SHP77 (cell line): Measurements from ENCODE around the gene PMPCA.
"Not testable (repeated sequence)": the region's sequence is repeated elsewhere in the genome, so short reads cannot be mapped to it uniquely, and the experiment has no call there.

Experiments
- DNase-seq, 2 experiments: peaks; one replicate each; lab custom pipeline; 2025; lab: John Stamatoyannopoulos, UW

The PMPCA gene

GRCh38 chr9:136394312-136395019 lies 16.0 kb upstream of the PMPCA start:
- no peak for DNase-seq

- DNase-seq: no peak
Observed at GRCh38 chr9:136395020-136395340, 15.5 kb upstream of the PMPCA start.

GRCh38 chr9:136395345-136396218 lies 14.9 kb upstream of the PMPCA start:
- DNase-seq: no peak

DNA sequence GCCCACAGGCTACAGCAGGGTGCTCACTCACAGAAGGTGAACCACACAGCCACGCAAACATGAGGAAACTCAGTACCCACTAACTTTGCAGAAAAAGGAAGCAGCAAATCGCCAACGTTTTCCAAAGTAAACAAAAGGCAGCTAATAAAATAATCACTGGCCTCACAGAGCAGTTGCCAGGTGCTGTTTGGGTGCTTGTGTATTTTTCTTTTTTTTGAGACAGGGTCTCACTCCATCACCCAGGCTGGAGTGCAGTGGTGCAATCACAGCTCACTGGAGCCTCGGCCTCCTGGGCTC lies 14.3 kb upstream of the PMPCA start:
- no peak for DNase-seq

GRCh38 chr9:136397643-136398042 lies 12.8 kb upstream of the PMPCA start:
- DNase-seq: no peak

DNA sequence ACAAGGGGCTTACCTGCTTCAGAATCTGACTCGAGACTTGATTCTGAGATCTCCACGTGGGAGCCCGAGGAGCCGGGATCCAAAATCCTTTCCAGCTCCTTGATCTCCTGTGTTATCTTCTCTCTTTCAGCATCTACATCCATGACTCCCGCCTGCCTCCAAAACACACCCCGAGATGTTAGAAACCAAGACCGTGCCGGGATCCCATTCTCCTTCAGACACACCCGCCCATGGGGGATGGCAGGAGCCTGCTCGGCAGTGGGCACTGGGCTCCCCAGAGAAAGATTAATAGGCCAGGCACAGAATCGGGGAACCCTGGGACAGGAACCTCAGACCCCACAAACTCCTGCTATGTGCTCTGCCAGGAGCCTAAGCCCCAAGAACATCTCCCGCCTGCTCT lies 12.2 kb upstream of the PMPCA start:
- no peak for DNase-seq

DNA sequence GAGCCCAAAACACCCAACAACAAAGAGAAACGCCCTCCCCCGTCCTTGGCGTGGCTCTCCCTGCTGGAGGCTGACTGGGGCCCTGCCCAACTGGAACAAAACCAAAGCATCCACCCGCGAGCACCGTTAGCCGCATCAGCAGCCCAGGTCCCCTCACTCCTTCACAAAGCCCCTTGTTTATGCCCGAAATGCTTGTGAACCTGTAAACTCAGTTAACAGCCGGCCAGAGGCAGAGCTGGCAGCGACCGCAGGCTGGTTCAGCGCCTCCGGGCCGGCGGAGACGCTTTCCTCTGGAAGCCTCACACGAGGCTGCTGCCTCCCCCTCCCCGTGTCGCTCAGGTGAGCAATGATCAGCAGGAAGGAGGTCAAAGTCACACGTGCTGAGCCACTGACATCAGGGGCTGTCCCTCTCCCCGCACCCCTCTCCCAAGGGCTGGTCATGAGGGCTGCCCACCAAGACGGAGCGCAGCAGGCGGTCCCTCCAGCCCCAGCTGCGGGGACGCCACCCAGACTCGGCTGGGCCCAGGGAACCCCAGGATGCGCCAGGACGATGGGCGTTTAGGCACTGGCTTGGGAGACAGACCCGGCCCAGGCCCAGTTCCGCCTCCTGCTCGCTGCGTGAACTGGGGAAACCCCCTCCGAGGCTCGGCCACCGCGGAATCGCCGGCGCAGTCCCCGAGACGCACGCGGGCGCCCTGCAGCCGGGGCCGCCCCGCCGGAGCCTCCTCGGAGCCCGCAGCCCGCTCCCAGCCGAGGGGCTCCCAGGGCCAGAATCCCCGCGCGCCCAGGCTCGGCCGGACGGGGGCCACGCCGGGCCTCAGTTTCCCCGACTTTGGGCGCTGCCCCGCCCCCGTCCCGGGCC lies 11.1 kb upstream of the PMPCA start:
- DNase-seq: peak in 1 of 2 experiments; percentile 5

- DNase-seq: peak; percentile 78 to 80
Observed at GRCh38 chr9:136400038-136400834, 10.2 kb upstream of the PMPCA start, which contains the start of gene SNAPC4. SNAPC4 (minus strand) TSS chr9:136400170; CDS start chr9:136398428, 1,742 bp downstream.

DNA sequence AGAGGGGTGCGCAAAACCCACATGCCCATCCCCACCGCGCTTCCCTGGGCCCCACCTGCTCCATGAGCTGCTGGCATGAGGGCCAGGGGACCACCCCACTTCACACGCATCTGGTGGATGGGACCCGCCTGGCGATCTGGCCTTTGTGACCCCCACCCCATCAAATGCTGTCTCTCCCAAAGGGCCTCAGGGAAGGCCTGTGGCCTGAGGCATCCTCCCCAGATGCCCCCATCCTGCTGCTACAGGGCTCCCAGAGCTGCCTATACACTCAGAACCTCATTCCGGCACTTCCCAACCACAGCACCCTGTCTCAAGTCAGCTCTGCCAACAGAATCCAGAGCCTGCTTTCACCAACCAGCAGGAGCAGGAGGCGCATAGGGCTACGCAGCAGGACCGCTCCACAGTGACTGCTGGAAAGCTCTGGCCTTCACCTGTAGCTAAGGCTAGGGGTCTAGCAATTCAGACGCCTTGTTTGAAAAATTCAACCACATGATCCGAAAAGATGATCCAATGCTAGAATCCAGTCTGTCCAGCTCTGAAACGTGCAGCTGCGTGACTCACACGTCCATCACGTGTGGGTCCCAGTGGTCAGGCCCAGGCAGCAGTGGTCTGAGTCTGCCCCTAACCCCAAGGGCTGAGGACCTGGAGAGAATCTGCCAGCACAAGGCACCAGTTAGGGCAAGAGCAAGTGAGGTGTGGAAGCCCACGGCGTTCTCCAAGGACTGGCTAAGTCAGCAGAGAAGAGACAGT lies 9.1 kb upstream of the PMPCA start:
- DNase-seq: no peak

DNA sequence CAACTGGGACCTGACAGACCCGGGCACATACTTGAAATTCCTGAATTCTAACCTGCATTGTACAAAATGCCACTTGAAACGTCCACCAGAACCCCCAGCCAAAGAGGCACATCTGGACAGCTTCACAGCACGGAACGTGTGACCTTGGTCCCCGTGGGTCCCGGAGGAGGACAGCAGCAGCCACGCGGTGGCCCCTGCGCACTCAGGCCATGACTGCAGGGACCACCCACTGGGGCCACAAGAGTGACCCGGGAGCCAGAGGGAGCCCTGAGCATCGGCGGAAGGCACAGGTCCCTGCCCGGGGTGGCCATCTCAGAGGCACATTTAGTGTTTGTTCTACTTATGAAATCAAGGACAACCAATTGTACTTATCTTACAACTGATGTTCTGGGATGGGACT lies 8.4 kb upstream of the PMPCA start:
- DNase-seq: no peak

DNA sequence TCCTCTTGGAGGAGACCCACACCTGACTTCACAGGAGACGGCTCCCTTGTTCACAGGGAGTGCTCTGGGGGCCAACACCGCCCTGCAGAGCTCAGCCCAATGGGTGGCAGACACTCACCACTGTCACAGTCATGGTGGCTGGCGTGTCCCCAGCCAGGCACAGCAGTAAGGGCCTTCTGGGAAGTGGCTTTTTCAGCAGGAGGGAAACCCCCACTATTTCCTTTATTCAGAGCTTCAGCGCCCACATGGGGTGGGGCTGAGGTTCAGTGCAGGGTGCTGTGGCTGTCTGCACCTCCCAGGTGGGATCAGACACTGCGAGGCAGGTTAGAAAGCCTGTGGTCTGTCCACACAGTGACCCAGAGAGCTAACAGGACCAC lies 6.9 kb upstream of the PMPCA start:
- DNase-seq: no peak

DNA sequence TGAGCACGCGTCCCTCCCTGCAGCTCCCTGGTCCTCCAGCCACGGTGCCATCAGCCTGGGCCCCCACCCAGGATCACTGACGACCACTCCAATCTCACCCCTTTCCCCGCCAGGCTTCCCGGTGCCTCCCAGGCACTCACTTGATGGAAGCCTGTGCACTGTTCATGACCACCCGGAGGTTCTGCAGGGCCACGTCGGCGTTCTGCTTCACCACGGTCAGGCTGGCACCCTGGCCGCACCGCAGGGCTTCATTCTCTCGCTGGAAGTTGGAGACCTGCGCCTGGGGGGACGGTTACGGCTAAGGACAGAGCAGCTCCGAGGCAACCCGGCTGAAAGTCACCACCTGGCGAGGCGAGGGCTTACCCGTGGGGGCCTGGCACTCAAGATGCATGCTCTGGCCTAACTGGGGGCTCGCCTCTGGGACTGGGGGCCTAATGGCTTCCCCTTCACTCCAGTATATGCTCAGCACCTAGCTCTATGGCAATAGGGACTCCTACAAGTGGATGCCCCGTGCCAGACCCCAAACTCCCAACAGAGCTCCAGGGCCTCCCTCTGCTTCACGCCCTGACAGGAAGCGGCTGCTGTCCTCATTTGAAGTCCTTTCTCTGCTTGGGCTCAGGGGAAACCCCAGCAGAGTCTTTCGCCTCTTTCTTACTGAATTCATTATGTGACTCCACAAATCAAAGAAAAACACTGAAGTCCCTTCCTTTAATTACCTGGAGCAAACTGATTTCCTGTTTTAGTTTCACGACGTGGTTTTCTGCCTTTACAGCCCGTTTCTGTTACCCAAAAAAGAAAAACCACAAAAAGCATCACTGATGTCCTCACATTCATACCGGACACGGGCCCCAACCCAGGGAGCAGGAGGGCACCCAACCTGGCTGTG lies 6.3 kb upstream of the PMPCA start:
- no peak for DNase-seq

- no peak for DNase-seq
Observed at GRCh38 chr9:136404801-136405136, 5.7 kb upstream of the PMPCA start.

DNA sequence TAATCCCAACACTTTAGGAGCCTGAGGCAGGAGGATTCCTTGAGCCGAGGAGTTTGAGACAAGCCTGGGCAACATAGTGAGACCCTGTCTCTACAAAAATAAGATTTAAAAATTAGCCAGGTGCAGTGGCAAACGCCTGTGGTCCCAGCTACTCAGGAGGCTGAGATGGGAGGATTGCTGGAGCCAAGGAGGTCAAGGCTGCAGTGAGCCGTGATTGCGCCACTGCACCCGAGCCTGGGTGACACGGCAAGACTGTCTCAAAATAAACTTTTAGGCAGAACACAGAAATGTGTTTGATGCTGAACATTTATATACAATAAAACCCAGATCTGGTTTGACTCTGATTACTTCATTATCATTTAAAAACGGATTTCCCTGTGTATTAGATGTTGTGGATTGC lies 5.0 kb upstream of the PMPCA start:
- DNase-seq: no peak

DNA sequence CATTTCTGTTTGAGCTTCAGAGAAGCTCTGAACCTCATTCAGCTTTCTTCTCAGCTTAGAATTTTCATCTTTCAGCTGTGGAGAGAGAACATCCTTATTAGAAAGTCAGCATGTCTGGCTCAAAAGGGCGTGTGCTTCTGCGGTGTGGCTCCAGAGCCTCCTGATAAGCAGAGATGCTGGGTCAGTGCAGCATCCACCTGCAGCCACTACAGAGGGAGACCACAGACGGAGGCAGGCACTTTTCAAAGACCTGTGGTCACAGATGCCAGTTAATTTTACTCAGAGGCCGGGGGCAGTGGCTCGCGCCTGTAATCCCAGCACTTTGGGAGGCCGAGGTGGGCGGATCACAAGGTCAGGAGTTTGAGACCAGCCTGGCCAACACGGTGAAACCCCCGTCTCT lies 4.6 kb upstream of the PMPCA start:
- not testable (repeated sequence) for DNase-seq

GRCh38 chr9:136407061-136407460 lies 3.4 kb upstream of the PMPCA start:
- DNase-seq: not testable (repeated sequence)

- no peak for DNase-seq
Observed at GRCh38 chr9:136407911-136408310, 2.5 kb upstream of the PMPCA start.

GRCh38 chr9:136409557-136410455 lies 652 bp upstream of the PMPCA start:
- no peak for DNase-seq

GRCh38 chr9:136411378-136411777 lies 920 bp downstream of the PMPCA start:
- no peak for DNase-seq
